Middle frontal gyrus (tissue), 1 donor: ENCODE data around the gene BBS2.

Source experiments
- DNase-seq: peaks from one replicate; pipeline ENCODE4 v3.0.0-alpha.2; 2015; ENCODE audit warnings: low spot score; ENCODE audit errors: extremely low spot score

BBS2 gene, protein sequence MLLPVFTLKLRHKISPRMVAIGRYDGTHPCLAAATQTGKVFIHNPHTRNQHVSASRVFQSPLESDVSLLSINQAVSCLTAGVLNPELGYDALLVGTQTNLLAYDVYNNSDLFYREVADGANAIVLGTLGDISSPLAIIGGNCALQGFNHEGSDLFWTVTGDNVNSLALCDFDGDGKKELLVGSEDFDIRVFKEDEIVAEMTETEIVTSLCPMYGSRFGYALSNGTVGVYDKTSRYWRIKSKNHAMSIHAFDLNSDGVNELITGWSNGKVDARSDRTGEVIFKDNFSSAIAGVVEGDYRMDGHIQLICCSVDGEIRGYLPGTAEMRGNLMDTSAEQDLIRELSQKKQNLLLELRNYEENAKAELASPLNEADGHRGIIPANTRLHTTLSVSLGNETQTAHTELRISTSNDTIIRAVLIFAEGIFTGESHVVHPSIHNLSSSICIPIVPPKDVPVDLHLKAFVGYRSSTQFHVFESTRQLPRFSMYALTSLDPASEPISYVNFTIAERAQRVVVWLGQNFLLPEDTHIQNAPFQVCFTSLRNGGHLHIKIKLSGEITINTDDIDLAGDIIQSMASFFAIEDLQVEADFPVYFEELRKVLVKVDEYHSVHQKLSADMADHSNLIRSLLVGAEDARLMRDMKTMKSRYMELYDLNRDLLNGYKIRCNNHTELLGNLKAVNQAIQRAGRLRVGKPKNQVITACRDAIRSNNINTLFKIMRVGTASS

GRCh38 chr16:56519459-56520250 lies at the start of gene BBS2:
TSS of gene BBS2 (minus strand) at chr16:56520024. CDS start at chr16:56519862, 162 bp downstream.
- peak; percentile 92 for DNase-seq

GRCh38 chr16:56564793-56565477 lies 45.1 kb upstream of the BBS2 start, which contains the start of gene MT4:
TSS of gene MT4 (plus strand) at chr16:56565073. CDS start at chr16:56565129, 56 bp downstream.
- DNase-seq: no peak

- no peak for DNase-seq
These were observed 41.3 kb upstream of the BBS2 start for GRCh38 chr16:56561126-56561525.

DNA sequence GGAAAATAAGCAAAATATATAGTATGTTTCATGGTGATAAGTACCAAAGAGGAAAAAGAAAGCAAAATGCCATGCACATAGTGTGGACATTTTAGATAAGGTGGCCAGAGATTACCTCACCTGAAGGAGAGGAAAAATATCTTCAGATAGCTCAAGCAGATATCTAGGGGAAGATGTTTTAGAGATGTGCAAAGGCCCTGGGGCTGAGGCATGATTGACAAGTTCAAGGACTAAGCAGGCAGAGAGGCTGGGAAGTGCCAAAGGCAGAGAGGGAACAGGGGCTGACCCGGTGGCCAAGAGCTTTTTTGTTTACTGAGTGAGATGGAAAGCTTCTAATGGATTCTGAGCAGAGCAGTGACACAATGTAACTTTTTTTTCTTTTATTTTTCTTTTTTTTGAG lies 40.6 kb upstream of the BBS2 start:
- no peak for DNase-seq

DNA sequence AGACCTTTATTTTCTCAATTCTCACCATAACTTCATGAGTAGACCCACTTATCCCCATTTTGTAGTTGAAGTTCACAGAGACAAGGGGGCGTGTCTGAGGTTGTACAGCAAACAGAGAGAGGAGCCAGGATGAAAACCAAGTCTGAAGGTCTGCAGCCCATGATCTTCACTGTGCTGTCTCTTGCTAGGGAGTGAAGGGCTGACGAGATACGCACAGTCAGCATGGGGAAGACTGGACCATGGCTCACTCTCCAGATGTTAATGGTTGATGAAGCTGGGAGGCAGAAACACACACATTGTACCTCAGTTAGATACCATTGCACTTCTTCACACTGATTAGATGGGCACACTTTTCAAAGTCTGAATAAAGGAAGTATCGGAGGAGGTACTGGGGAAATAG lies 39.3 kb upstream of the BBS2 start:
- DNase-seq: no peak

- no peak for DNase-seq
These were observed 38.4 kb upstream of the BBS2 start for GRCh38 chr16:56558024-56558747.

GRCh38 chr16:56554441-56554840 lies 34.6 kb upstream of the BBS2 start:
- DNase-seq: no peak

GRCh38 chr16:56551796-56552738 lies 32.2 kb upstream of the BBS2 start:
- peak; percentile 55 for DNase-seq

DNA sequence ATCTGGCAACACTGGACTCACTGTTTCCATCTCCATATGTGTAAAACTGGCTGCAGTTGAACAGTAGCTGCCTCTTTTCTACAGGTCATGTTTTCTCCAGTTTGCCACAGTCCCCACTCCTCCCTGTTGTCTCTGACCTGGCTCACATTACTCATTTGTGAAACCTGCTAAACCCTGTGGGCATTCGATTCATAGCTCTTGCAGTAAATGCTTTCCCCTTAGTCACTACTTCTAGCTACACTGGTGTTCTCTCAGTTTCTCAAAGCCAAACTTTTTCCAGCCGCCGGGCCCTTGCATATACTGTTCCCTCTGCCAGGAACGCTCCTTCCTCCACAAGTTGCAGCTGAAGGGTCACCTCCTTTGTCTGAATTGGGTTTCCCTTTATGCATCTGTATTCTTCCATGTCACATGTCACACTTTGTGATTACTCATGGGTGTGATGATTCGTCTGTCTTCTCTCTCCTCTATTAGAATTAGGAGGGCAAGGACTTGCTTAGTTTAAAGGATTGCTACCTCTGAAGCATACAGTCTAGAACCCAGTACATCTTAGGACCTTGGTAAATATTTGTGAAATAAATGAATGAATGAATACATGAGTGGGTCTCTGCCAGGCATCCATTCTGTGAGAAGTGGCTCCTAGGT lies 30.0 kb upstream of the BBS2 start:
- no peak for DNase-seq

DNA sequence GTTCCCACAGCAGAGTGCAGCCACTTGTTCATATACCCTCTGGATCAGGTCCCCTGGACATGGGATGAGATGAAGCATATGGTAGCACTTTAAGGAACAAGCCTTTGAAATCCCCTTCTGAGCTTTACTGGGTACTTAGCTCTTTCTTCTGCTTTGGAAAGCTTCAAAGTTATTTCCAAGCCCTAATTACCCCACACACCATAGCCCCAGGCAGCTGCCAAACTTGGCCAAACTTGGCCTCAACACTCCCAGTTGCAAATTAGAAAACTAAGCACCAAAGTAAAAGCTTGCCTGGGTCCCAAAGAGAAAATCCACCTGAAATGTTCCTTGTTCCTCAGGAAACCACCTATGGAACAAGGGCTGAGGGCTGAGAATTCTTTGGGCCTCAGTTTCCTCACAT lies 29.3 kb upstream of the BBS2 start:
- no peak for DNase-seq

DNA sequence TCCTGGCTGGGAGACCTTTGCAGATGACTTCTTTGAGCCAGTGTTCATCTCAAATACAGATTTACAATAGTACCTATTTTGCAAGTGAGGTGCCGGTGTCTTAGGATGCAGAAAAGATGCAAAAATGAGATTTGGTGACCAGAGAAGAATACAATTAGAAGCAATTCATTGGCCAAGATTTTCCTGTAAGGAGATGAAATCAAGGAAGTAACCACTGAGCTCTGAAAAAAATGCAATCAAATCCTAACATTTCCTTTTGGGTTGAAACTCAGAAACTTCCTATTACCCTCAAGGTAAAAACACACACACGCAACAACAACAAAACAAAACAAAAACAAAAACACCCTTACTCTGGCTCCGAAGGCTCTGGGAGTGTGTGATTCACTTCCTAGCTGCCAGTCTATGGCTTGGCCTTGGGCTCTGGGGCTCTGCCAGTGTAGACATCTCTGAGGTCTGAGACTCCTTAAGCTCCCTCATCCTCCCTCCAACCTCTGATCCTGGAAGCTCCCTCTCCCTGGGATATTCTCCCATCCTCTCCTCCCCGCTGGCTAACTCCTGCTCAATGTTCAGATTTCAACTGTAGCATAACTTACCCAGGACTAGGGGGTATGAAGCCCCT lies 28.2 kb upstream of the BBS2 start:
- no peak for DNase-seq

DNA sequence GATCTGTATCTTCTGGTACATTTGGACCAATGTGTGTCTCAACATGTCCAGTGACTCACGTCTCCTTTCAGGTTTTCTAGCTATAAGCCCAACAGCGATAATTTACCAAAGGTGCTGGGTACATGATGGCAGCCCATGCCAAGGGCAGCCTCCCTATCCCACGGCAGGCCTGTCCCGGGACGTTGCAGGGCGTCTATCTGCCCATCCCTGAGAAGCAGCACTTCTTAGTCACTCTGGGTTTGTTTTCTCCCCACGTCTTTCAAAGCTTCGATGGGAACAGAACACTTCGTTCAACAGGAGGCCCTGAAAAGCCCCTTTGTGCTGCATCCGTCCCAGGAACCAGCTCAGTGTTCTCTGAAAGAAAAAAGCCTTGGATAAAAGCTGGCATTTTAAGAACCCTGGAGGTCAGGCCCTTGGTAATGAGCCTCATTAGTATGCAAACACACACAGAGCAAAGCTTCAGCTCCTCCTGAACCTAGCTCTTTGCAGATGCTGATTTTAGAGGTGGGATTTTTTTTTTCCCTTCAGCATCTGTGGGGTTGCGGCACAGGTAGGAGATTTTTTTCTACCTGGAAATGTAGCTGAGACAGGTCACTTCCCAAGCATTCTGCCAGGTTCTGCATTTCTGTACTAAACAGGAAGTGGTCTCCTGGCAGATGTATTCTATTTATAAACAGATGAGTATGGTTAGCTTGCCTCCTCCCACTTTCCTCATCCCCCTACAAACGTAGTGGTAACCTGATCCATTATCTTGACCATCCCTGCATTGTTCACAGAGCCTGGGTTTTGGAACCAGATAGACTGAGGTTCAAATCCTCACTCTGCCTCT lies 27.5 kb upstream of the BBS2 start:
- peak; percentile 67 for DNase-seq

DNA sequence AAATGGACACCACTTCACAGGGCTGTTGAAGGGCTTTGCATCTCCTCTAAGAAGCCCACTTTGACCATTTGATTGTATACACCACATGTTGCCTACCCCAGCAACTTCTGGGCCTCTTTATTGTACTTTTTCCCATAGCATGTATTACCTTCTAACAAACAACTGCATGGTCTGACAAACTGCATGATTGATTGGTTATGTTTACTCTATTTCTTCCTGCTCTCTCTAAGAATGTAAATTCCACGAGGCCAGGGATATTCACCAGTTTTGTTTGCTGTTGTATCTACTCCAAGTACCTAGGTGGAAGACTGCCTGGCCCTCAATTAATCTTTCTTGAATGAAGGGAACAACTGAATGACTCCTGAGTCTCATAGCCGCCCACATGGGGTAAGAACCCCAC lies 22.2 kb upstream of the BBS2 start:
- no peak for DNase-seq

- no peak for DNase-seq
These were observed 19.8 kb upstream of the BBS2 start for GRCh38 chr16:56539656-56540055.

- DNase-seq: no peak
These were observed 18.5 kb upstream of the BBS2 start for GRCh38 chr16:56538331-56538730.

GRCh38 chr16:56534847-56535383 lies 15.1 kb upstream of the BBS2 start:
- no peak for DNase-seq

DNA sequence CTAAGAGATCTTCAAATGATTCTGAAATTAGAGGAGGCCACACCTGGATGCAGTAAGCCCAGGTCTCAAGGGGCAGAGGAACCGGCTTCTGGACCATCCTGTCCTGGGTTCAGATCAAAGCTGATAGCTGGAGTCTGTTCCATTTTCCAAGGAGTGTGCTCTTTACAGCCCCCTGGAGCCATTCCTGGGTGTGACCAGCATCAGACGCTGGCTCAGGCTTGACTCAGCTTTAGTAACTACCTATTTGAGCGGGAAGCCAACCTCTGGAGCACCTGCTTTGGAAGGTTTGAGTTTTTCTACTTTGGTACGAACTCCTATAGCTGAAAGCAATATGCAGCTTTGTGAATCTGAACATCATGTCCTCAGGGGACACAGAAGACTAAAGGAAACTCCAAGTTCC lies 12.9 kb upstream of the BBS2 start:
- no peak for DNase-seq
